Esophagus (tissue), 2 donors: ENCODE results near the gene GTF3C1. TPM values are rescaled to one million over a fixed set of nuclear protein-coding genes. Genes with fewer than 3 reads are reported as not detected.

Experiments
- H3K27ac ChIP-seq, 2 donors: one replicate each; pipeline ENCODE4 v1.5.1; 2013; ENCODE audit warnings: low read depth in 2 of 2, mild to moderate bottlenecking in 2 of 2, inconsistent platforms in 1 of 2, low read length in 1 of 2, moderate library complexity in 1 of 2
- H3K27me3 ChIP-seq, 2 donors: one replicate each; pipeline ENCODE4 v1.6.1; 2013; ENCODE audit warnings: low read length in 2 of 2, control low read depth in 1 of 2, mild to moderate bottlenecking in 1 of 2; ENCODE audit not compliant: insufficient read depth in 2 of 2, control insufficient read depth in 1 of 2
- H3K36me3 ChIP-seq, 2 donors: one replicate each; pipeline ENCODE4 v1.6.1; 2013; ENCODE audit warnings: low read length in 1 of 2; ENCODE audit not compliant: control insufficient read depth in 2 of 2, insufficient read depth in 2 of 2
- H3K4me1 ChIP-seq, 2 donors: one replicate each; pipeline ENCODE4 v1.6.1; 2013; ENCODE audit warnings: low read length in 1 of 2; ENCODE audit not compliant: control insufficient read depth in 2 of 2, insufficient read depth in 2 of 2
- H3K4me3 ChIP-seq, 2 donors: one replicate each; pipeline ENCODE4 v1.5.1; 2013; ENCODE audit warnings: low read length in 2 of 2, mild to moderate bottlenecking in 2 of 2, low read depth in 1 of 2, moderate library complexity in 1 of 2
- H3K9me3 ChIP-seq, 2 donors: one replicate each; pipeline ENCODE4 v1.6.1; 2013; ENCODE audit warnings: mild to moderate bottlenecking in 2 of 2, low read depth in 1 of 2, low read length in 1 of 2, moderate library complexity in 1 of 2; ENCODE audit not compliant: control insufficient read depth in 2 of 2, insufficient read depth in 1 of 2
- WGBS, 2 donors: extraction: QIAGEN DNeasy Blood & Tissue Kit; methylation state at CpG; one replicate each; pipeline ENCODE4 v1.1.7; 2013; 5-methylcytosine and 5-hydroxymethylcytosine counted together
- polyA plus RNA-seq, 2 donors: library from polyadenylated mRNA; stranded (reverse); fragments of 200-250 nt; gene quantifications; one replicate each; pipeline ENCODE4 v1.2.3, GENCODE V29; 2013
- donor health status: healthy with polysubstance abuse.
- donor health status: Bipolar disorder and iron deficiency.

Gene GTF3C1
- polyA plus RNA-seq, 2 donors: 85.4 to 109 TPM

- H3K4me1 ChIP-seq: peaks cover 0 to 5% of the 10 kb centered on the region in 2 donors
- H3K36me3 ChIP-seq: no peaks in the 10 kb centered on the region
- H3K9me3 ChIP-seq: no peaks in the 10 kb centered on the region
- H3K27ac ChIP-seq: no peak overlapping the region
- 93 to 94% methylated on average over 4 of the region's 4 CpGs for WGBS, 2 donors
- H3K4me3 ChIP-seq: no peak overlapping the region
- no peaks in the 10 kb centered on the region for H3K27me3 ChIP-seq
Measured at GRCh38 chr16:27568077-27568476, 18.4 kb upstream of the GTF3C1 start.

- peaks cover 0 to 2% of the 10 kb centered on the region in 2 donors for H3K4me1 ChIP-seq
- no peaks in the 10 kb centered on the region for H3K36me3 ChIP-seq
- H3K27me3 ChIP-seq: no peaks in the 10 kb centered on the region
- WGBS, 2 donors: 72 to 74% methylated on average over 6 of the region's 6 CpGs
- H3K27ac ChIP-seq: no peak overlapping the region
- no peak overlapping the region for H3K4me3 ChIP-seq
- no peaks in the 10 kb centered on the region for H3K9me3 ChIP-seq
Measured at GRCh38 chr16:27566417-27566816, 16.7 kb upstream of the GTF3C1 start.

GRCh38 chr16:27564224-27564623, 14.5 kb upstream of the GTF3C1 start:
- H3K4me1 ChIP-seq: peaks cover 0 to 5% of the 10 kb centered on the region in 2 donors
- no peak overlapping the region for H3K4me3 ChIP-seq
- no peaks in the 10 kb centered on the region for H3K9me3 ChIP-seq
- WGBS, 2 donors: 87 to 90% methylated on average over 5 of the region's 5 CpGs
- H3K36me3 ChIP-seq: no peaks in the 10 kb centered on the region
- H3K27ac ChIP-seq: no peak overlapping the region
- H3K27me3 ChIP-seq: no peaks in the 10 kb centered on the region

- no peaks in the 10 kb centered on the region for H3K27me3 ChIP-seq
- WGBS, 2 donors: 89% methylated on average over 8 of the region's 8 CpGs
- no peak overlapping the region for H3K4me3 ChIP-seq
- no peaks in the 10 kb centered on the region for H3K36me3 ChIP-seq
- H3K27ac ChIP-seq: no peak overlapping the region
- no peaks in the 10 kb centered on the region for H3K9me3 ChIP-seq
- peaks cover 0 to 5% of the 10 kb centered on the region in 2 donors for H3K4me1 ChIP-seq
Measured at GRCh38 chr16:27561216-27561615, 11.5 kb upstream of the GTF3C1 start.

GRCh38 chr16:27558932-27559331, 9.2 kb upstream of the GTF3C1 start:
- Histone ChIP-seq H3K27me3 (no peaks in the 10 kb centered on the region), H3K27ac (no peak overlapping the region), H3K4me3 (no peak overlapping the region), H3K4me1 (peaks cover 0 to 3% of the 10 kb centered on the region in 2 donors), H3K9me3 (no peaks in the 10 kb centered on the region), H3K36me3 (no peaks in the 10 kb centered on the region)
- WGBS, 2 donors: 83 to 85% methylated on average over 1 of the region's 1 CpG

- H3K36me3 ChIP-seq: no peaks in the 10 kb centered on the region
- no peak overlapping the region for H3K4me3 ChIP-seq
- H3K27ac ChIP-seq: no peak overlapping the region
- 82 to 84% methylated on average over 3 of the region's 3 CpGs for WGBS, 2 donors
- H3K4me1 ChIP-seq: peaks cover 0 to 3% of the 10 kb centered on the region in 2 donors
- no peaks in the 10 kb centered on the region for H3K9me3 ChIP-seq
- H3K27me3 ChIP-seq: no peaks in the 10 kb centered on the region
Measured at GRCh38 chr16:27558434-27558833, 8.7 kb upstream of the GTF3C1 start.

GRCh38 chr16:27556471-27556870, 6.8 kb upstream of the GTF3C1 start:
- no peaks in the 10 kb centered on the region for H3K36me3 ChIP-seq
- no peaks in the 10 kb centered on the region for H3K9me3 ChIP-seq
- H3K27me3 ChIP-seq: no peaks in the 10 kb centered on the region
- H3K4me1 ChIP-seq: peaks cover 0 to 3% of the 10 kb centered on the region in 2 donors
- no peak overlapping the region for H3K27ac ChIP-seq
- 76 to 86% methylated on average over 1 of the region's 1 CpG for whole genome bisulfite sequencing, 2 donors
- H3K4me3 ChIP-seq: no peak overlapping the region

GRCh38 chr16:27551036-27551435, 1.3 kb upstream of the GTF3C1 start:
- Histone ChIP-seq H3K27me3 (no peaks in the 10 kb centered on the region), H3K36me3 (no peaks in the 10 kb centered on the region), H3K27ac (no peak overlapping the region), H3K4me1 (peaks cover 0 to 6% of the 10 kb centered on the region in 2 donors), H3K9me3 (no peaks in the 10 kb centered on the region), H3K4me3 (peak overlapping the region in 1 of 2 donors; percentile 75)
- WGBS, 2 donors: 11 to 23% methylated on average over 1 of the region's 1 CpG

- Histone ChIP-seq H3K4me1 (peaks cover 0 to 6% of the 10 kb centered on the region in 2 donors), H3K36me3 (no peaks in the 10 kb centered on the region), H3K4me3 (peak overlapping the region; percentile 75 to 98), H3K27ac (peak overlapping the region in 1 of 2 donors; percentile 65), H3K9me3 (no peaks in the 10 kb centered on the region), H3K27me3 (no peaks in the 10 kb centered on the region)
- 36% methylated on average over 4 of the region's 4 CpGs for WGBS, 2 donors
Measured at GRCh38 chr16:27550582-27550920, 838 bp upstream of the GTF3C1 start.

- H3K27ac ChIP-seq: peak overlapping the region; percentile 78 to 90
- H3K27me3 ChIP-seq: no peaks in the 10 kb centered on the region
- H3K4me3 ChIP-seq: peak overlapping the region; percentile 84 to 98
- H3K4me1 ChIP-seq: peaks cover 0 to 6% of the 10 kb centered on the region in 2 donors
- H3K36me3 ChIP-seq: peaks cover 0 to 5% of the 10 kb centered on the region in 2 donors
- H3K9me3 ChIP-seq: no peaks in the 10 kb centered on the region
- 1% methylated on average over 17 to 21 of the region's 21 CpGs for WGBS, 2 donors
Measured at GRCh38 chr16:27549464-27549745, 308 bp downstream of the GTF3C1 start.
